Measurements from ENCODE around the gene SIPA1. TPM values are rescaled to one million over a fixed set of nuclear protein-coding genes. Genes with fewer than 3 reads are reported as not detected.

The SIPA1 gene
- total and polyA plus RNA-seq, 8 donors = 11.2 to 52.2 (median 22.1) TPM

- H3K27me3 ChIP-seq = no peaks in the 10 kb centered on the region
- DNase-seq (peak in 2 of 6 donors; percentile 31 to 62), FAIRE-seq (no peak), ATAC-seq (no peak)
- no peak for TF ChIP-seq CTCF (IDR thresholded peaks at IDR 0.05)
- 65 to 67% methylated on average over 10 of the region's 10 CpGs for WGBS, 2 donors
- peaks cover 0 to 11% (median 0%) of the 10 kb centered on the region in 3 donors for H3K36me3 ChIP-seq
- intact Hi-C loops (cut with DNase I) = no loop called here
- H3K27ac ChIP-seq = peak overlapping the region in 2 of 4 donors; percentile 15 to 41
- no peaks in the 10 kb centered on the region for H3K9me3 ChIP-seq
- H3K4me1 ChIP-seq = peaks cover 8 to 16% (median 14%) of the 10 kb centered on the region in 3 donors
- H3K4me3 ChIP-seq = peak overlapping the region in 1 of 4 donors; percentile 96
Measured at GRCh38 chr11:65611028-65611757, 26.7 kb upstream of the SIPA1 start.

GRCh38 chr11:65611758-65612603, 25.9 kb upstream of the SIPA1 start:
- no peaks in the 10 kb centered on the region for H3K27me3 ChIP-seq
- no peaks in the 10 kb centered on the region for H3K9me3 ChIP-seq
- H3K4me3 ChIP-seq = peak overlapping the region in 2 of 4 donors; percentile 95 to 96
- 77 to 78% methylated on average over 11 to 12 of the region's 12 CpGs for WGBS, 2 donors
- H3K36me3 ChIP-seq = peaks cover 0 to 6% (median 0%) of the 10 kb centered on the region in 3 donors
- no peak for TF ChIP-seq CTCF (IDR thresholded peaks at IDR 0.05)
- DNase-seq = peak in 1 of 6 donors; percentile 23
- peaks cover 13 to 20% (median 19%) of the 10 kb centered on the region in 3 donors for H3K4me1 ChIP-seq
- FAIRE-seq = no peak
- intact Hi-C loops (cut with DNase I) = no loop called here
- H3K27ac ChIP-seq = peak overlapping the region in 2 of 4 donors; percentile 15 to 37
- no peak for ATAC-seq

GRCh38 chr11:65612691-65613090, 25.2 kb upstream of the SIPA1 start:
- Histone ChIP-seq H3K4me1 (peaks cover 13 to 25% (median 24%) of the 10 kb centered on the region in 3 donors), H3K4me3 (peak overlapping the region in 3 of 4 donors; percentile 85 to 96 (median 95)), H3K9me3 (no peaks in the 10 kb centered on the region), H3K27me3 (no peaks in the 10 kb centered on the region), H3K36me3 (peaks cover 0 to under 1% (median 0%) of the 10 kb centered on the region in 3 donors), H3K27ac (peak overlapping the region in 1 of 4 donors; percentile 94)
- no peak for ATAC-seq
- no peak for FAIRE-seq
- 54 to 62% methylated on average over 7 of the region's 7 CpGs for WGBS, 2 donors
- no peak for DNase-seq
- no peak for TF ChIP-seq CTCF (IDR thresholded peaks at IDR 0.05)
- intact Hi-C loops (cut with DNase I) = no loop called here

GRCh38 chr11:65613091-65613928, 24.6 kb upstream of the SIPA1 start:
- H3K4me1 ChIP-seq = peaks cover 13 to 25% (median 24%) of the 10 kb centered on the region in 3 donors
- H3K27ac ChIP-seq = peak overlapping the region; percentile 88 to 94 (median 92)
- peak overlapping the region; percentile 76 to 96 (median 90) for H3K4me3 ChIP-seq
- peak in 3 of 4 donors; percentile 0 for ATAC-seq
- intact Hi-C loops (cut with DNase I) = no loop called here
- H3K9me3 ChIP-seq = no peaks in the 10 kb centered on the region
- no peaks in the 10 kb centered on the region for H3K27me3 ChIP-seq
- DNase-seq = peak; percentile 53 to 89 (median 70)
- 9 to 13% methylated on average over 39 to 43 of the region's 43 CpGs for WGBS, 2 donors
- FAIRE-seq = no peak
- H3K36me3 ChIP-seq = peaks cover 2 to 6% (median 6%) of the 10 kb centered on the region in 3 donors
- no peak for TF ChIP-seq CTCF (IDR thresholded peaks at IDR 0.05)
